Upper lobe of right lung (tissue), 1 donor: ENCODE results near the gene CHIT1. TPM values are rescaled to one million over a fixed set of nuclear protein-coding genes. Genes with fewer than 3 reads are reported as not detected.

ENCODE experiments used
- ATAC-seq: fragments of 200-7000 bp; cut with Tn5 transposase; one replicate; pipeline ENCODE4 v1.9.1; 2020; ENCODE audit warnings: mild to moderate bottlenecking, moderate library complexity
- DNase-seq: peaks from one replicate; pipeline ENCODE4 v3.0.0-alpha.2; 2020
- H3K27ac ChIP-seq: fragments of 200-600 bp; one replicate; pipeline ENCODE4 v1.8.0; 2022
- H3K27me3 ChIP-seq: fragments of 200-600 bp; one replicate; pipeline ENCODE4 v1.8.0; 2022; ENCODE audit warnings: mild to moderate bottlenecking
- H3K36me3 ChIP-seq: fragments of 200-600 bp; one replicate; pipeline ENCODE4 v1.8.0; 2022
- H3K4me1 ChIP-seq: fragments of 200-600 bp; one replicate; pipeline ENCODE4 v1.8.0; 2022
- H3K4me3 ChIP-seq: fragments of 200-600 bp; one replicate; pipeline ENCODE4 v1.8.0; 2022; ENCODE audit warnings: mild to moderate bottlenecking
- H3K9me3 ChIP-seq: fragments of 200-600 bp; one replicate; pipeline ENCODE4 v1.8.0; 2022
- intact Hi-C: fragments of 100-400 bp; cut with DNase I; formaldehyde crosslinking; loops from one replicate; pipeline ENCODE4 v1.11.0; 2022
- total RNA-seq: library from RNA; stranded (reverse); fragmentation: NEBNext Ultra II Directional; extraction: Animal tissue kit (Norgen Biotek cat#: 25700); gene quantifications from one replicate; pipeline ENCODE4 v1.2.1, GENCODE V29; 2021
- TF ChIP-seq, protein P1 (sequence below): fragments of 200-600 bp; IDR thresholded peaks from one replicate; pipeline ENCODE4 v1.8.0; 2022; ENCODE audit warnings: antibody characterized with exemption
- donor health status: DM: no; HTN: yes; CAD: no; lungs with severe emphysema.

CHIT1 gene
- total RNA-seq, 1 donor from 2014 or later, result 751 TPM

- Histone ChIP-seq H3K27me3 (no peaks in the 10 kb centered on the region), H3K36me3 (no peaks in the 10 kb centered on the region), H3K4me1 (peaks cover 9% of the 10 kb centered on the region), H3K27ac (no peak overlapping the region), H3K4me3 (no peak overlapping the region), H3K9me3 (no peaks in the 10 kb centered on the region)
- TF ChIP-seq, protein P1, sequence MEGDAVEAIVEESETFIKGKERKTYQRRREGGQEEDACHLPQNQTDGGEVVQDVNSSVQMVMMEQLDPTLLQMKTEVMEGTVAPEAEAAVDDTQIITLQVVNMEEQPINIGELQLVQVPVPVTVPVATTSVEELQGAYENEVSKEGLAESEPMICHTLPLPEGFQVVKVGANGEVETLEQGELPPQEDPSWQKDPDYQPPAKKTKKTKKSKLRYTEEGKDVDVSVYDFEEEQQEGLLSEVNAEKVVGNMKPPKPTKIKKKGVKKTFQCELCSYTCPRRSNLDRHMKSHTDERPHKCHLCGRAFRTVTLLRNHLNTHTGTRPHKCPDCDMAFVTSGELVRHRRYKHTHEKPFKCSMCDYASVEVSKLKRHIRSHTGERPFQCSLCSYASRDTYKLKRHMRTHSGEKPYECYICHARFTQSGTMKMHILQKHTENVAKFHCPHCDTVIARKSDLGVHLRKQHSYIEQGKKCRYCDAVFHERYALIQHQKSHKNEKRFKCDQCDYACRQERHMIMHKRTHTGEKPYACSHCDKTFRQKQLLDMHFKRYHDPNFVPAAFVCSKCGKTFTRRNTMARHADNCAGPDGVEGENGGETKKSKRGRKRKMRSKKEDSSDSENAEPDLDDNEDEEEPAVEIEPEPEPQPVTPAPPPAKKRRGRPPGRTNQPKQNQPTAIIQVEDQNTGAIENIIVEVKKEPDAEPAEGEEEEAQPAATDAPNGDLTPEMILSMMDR, result no peak
- intact Hi-C loops, result no loop called here
- DNase-seq, result no peak
- no peak for ATAC-seq
Measured at GRCh38 chr1:203213126-203213525, 16.3 kb downstream of the CHIT1 start.

- no peak overlapping the region for H3K4me3 ChIP-seq
- H3K4me1 ChIP-seq, result peaks cover 9% of the 10 kb centered on the region
- ATAC-seq (no peak), DNase-seq (no peak)
- no peaks in the 10 kb centered on the region for H3K36me3 ChIP-seq
- no peaks in the 10 kb centered on the region for H3K9me3 ChIP-seq
- intact Hi-C loops, result no loop called here
- no peak overlapping the region for H3K27ac ChIP-seq
- TF ChIP-seq, protein P1, result no peak
- H3K27me3 ChIP-seq, result no peaks in the 10 kb centered on the region
Measured at GRCh38 chr1:203211812-203212211, 17.7 kb downstream of the CHIT1 start.

DNA sequence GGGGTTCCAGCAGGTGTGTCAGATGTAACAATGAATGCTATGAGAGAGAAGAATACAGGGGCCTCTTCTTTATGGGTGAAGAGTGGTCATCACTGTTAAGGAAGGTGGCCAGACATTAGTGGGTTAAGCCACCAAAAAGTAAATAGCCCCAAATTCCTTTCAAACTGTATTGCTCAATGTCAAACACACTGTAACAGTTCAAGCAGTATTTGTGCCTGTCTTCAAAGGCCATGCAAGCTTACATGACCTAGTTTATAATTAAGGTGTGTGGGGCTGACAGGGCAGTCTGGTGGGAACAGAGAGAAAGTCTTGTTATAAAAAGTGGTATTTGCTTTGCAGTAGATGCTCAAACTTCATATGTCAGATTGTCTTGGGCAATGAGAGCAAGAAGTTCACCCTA lies 18.5 kb downstream of the CHIT1 start:
- H3K9me3 ChIP-seq, result no peaks in the 10 kb centered on the region
- peaks cover 5% of the 10 kb centered on the region for H3K4me1 ChIP-seq
- intact Hi-C loops, result no loop called here
- DNase-seq (no peak), ATAC-seq (peak; percentile 76)
- TF ChIP-seq, protein P1, result no peak
- H3K4me3 ChIP-seq, result no peak overlapping the region
- no peak overlapping the region for H3K27ac ChIP-seq
- H3K36me3 ChIP-seq, result no peaks in the 10 kb centered on the region
- no peaks in the 10 kb centered on the region for H3K27me3 ChIP-seq

GRCh38 chr1:203210350-203210749 lies 19.1 kb downstream of the CHIT1 start:
- no peaks in the 10 kb centered on the region for H3K36me3 ChIP-seq

DNA sequence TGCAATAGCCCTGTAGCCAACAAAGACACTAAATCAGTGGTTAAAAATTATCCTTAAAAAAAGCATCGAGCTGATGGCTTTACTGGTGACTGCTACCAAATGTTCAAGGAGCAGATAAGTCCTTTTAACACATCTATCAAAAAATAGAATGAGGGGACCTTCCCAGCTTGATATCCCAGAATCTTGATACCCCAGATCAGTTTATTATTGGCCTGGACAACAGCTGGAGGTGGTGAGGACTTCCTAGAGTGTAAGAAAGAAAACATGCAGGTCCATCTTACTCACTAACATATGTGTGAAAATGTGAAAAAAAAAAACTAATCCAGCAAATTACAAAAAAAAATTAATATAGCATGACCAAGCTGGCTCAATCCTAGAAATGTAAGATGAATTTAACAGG lies 21.3 kb downstream of the CHIT1 start:
- intact Hi-C loops, result no loop called here

More at GRCh38 chr1:203210350-203210749, 19.1 kb downstream of the CHIT1 start:
- DNase-seq (no peak), ATAC-seq (no peak)
- H3K4me3 ChIP-seq, result no peak overlapping the region
- TF ChIP-seq, protein P1, result no peak
- no peaks in the 10 kb centered on the region for H3K4me1 ChIP-seq
- no peaks in the 10 kb centered on the region for H3K9me3 ChIP-seq
- intact Hi-C loops, result no loop called here
- H3K27me3 ChIP-seq, result no peaks in the 10 kb centered on the region
- H3K27ac ChIP-seq, result no peak overlapping the region

More for the DNA sequence above, 21.3 kb downstream of the CHIT1 start:
- Histone ChIP-seq H3K4me1 (no peaks in the 10 kb centered on the region), H3K4me3 (no peak overlapping the region), H3K9me3 (no peaks in the 10 kb centered on the region), H3K36me3 (no peaks in the 10 kb centered on the region), H3K27ac (no peak overlapping the region), H3K27me3 (no peaks in the 10 kb centered on the region)
- TF ChIP-seq, protein P1, result no peak
- no peak for ATAC-seq
- no peak for DNase-seq
